GM20000 (cell line): Measurements from ENCODE around the gene PLEKHM2.

Experiments
- DNase-seq: peaks from one replicate; pipeline ENCODE4 v3.0.0; 2012; ENCODE audit warnings: low spot score
- CTCF ChIP-seq: IDR thresholded peaks from 2 replicates; pipeline ENCODE4 v1.5.1; 2012; ENCODE audit warnings: mild to moderate bottlenecking, control low read depth; ENCODE audit errors: extremely low read depth, missing control alignments

Gene PLEKHM2

GRCh38 chr1:15684042-15684461, at the start of gene PLEKHM2:
PLEKHM2 (plus strand) TSS chr1:15684320; CDS start chr1:15684559, 239 bp downstream.
- peak; percentile 91 for DNase-seq
- no peak for TF ChIP-seq CTCF

- DNase-seq = no peak
- no peak for TF ChIP-seq CTCF
Observed at GRCh38 chr1:15636436-15636835, 47.7 kb upstream of the PLEKHM2 start.

GRCh38 chr1:15637826-15638225, 46.3 kb upstream of the PLEKHM2 start:
- no peak for TF ChIP-seq CTCF
- DNase-seq = no peak

- no peak for TF ChIP-seq CTCF
- DNase-seq = no peak
Observed at GRCh38 chr1:15639262-15639661, 44.9 kb upstream of the PLEKHM2 start.

- DNase-seq = no peak
- no peak for TF ChIP-seq CTCF
Observed at GRCh38 chr1:15639931-15640330, 44.2 kb upstream of the PLEKHM2 start.

- DNase-seq = no peak
- no peak for TF ChIP-seq CTCF
Observed at GRCh38 chr1:15640667-15641066, 43.5 kb upstream of the PLEKHM2 start.

GRCh38 chr1:15649937-15650336, 34.2 kb upstream of the PLEKHM2 start:
- DNase-seq = no peak
- TF ChIP-seq CTCF = no peak
